Suppressor macrophage treated with lipopolysaccharide for 4 hours (primary cell): ENCODE results near the gene OLFM2.

Source experiments
- DNase-seq: peaks from one replicate; pipeline ENCODE4 v3.0.0-alpha.2; 2020

Gene OLFM2

GRCh38 chr19:9903336-9903735, 33.0 kb downstream of the OLFM2 start:
- no peak for DNase-seq

- DNase-seq = no peak
These were observed 34.7 kb downstream of the OLFM2 start for GRCh38 chr19:9901642-9902041.

- DNase-seq = no peak
These were observed 35.3 kb downstream of the OLFM2 start for GRCh38 chr19:9901020-9901419.

GRCh38 chr19:9891609-9892373, 44.5 kb downstream of the OLFM2 start:
- no peak for DNase-seq

GRCh38 chr19:9885077-9885552, 51.2 kb downstream of the OLFM2 start:
- no peak for DNase-seq

- no peak for DNase-seq
These were observed 52.6 kb downstream of the OLFM2 start for GRCh38 chr19:9883764-9884163.

GRCh38 chr19:9883231-9883758, 53.0 kb downstream of the OLFM2 start:
- DNase-seq = no peak

GRCh38 chr19:9881720-9882119, 54.6 kb downstream of the OLFM2 start:
- DNase-seq = no peak

- DNase-seq = no peak
These were observed 57.7 kb downstream of the OLFM2 start for GRCh38 chr19:9878511-9879196.

- DNase-seq = no peak
These were observed 58.4 kb downstream of the OLFM2 start for GRCh38 chr19:9877780-9878510.

- DNase-seq = no peak
These were observed 60.5 kb downstream of the OLFM2 start for GRCh38 chr19:9875796-9876195.

- DNase-seq = no peak
These were observed 61.2 kb downstream of the OLFM2 start for GRCh38 chr19:9875031-9875627.

GRCh38 chr19:9872618-9873242, 63.6 kb downstream of the OLFM2 start:
- DNase-seq = no peak

GRCh38 chr19:9871626-9872338, 64.5 kb downstream of the OLFM2 start:
- no peak for DNase-seq

- DNase-seq = no peak
These were observed 67.2 kb downstream of the OLFM2 start for GRCh38 chr19:9868983-9869617.

GRCh38 chr19:9865732-9866501, 70.4 kb downstream of the OLFM2 start:
- no peak for DNase-seq

- no peak for DNase-seq
These were observed 72.6 kb downstream of the OLFM2 start for GRCh38 chr19:9863759-9864158.

- DNase-seq = no peak
These were observed 73.4 kb downstream of the OLFM2 start for GRCh38 chr19:9862938-9863337.

- DNase-seq = no peak
These were observed 74.8 kb downstream of the OLFM2 start for GRCh38 chr19:9861503-9861902.

- no peak for DNase-seq
These were observed 75.9 kb downstream of the OLFM2 start for GRCh38 chr19:9860407-9860806.

- DNase-seq = no peak
These were observed 77.5 kb downstream of the OLFM2 start for GRCh38 chr19:9858766-9859165.
